Sigmoid colon (tissue), 7 donors: ENCODE data around the gene KLF7. TPM values are rescaled to one million over a fixed set of nuclear protein-coding genes. Genes with fewer than 3 reads are reported as not detected.

Experiments used
- DNase-seq: peaks from one replicate; pipeline ENCODE4 v3.0.0-alpha.2; 2019
- H3K27ac ChIP-seq, 4 donors: fragments of 200-600 bp; sonication (generic); one replicate each; pipeline ENCODE4 v1.5.1; 2016 to 2019; ENCODE audit warnings: mild to moderate bottlenecking in 1 of 4
- H3K27me3 ChIP-seq, 3 donors: fragments of 200-600 bp; sonication (generic); one replicate each; pipeline ENCODE4 v1.5.1; 2019; ENCODE audit warnings: mild to moderate bottlenecking in 1 of 3
- H3K36me3 ChIP-seq, 4 donors: fragments of 200-600 bp; sonication (generic); one replicate each; pipeline ENCODE4 v1.5.1; 2016 to 2019
- H3K4me1 ChIP-seq, 4 donors: fragments of 200-600 bp; sonication (generic); one replicate each; pipeline ENCODE4 v1.5.1; 2017 to 2019
- H3K4me3 ChIP-seq, 4 donors: fragments of 200-600 bp; sonication (generic); one replicate each; pipeline ENCODE4 v1.5.1; 2017 to 2019; ENCODE audit warnings: mild to moderate bottlenecking in 2 of 4, moderate library complexity in 1 of 4
- H3K9me3 ChIP-seq, 4 donors: fragments of 200-600 bp in 3 of 4; sonication (generic) in 3 of 4; one replicate each; pipeline versions ENCODE4 v1.5.1 to v1.6.1; 2013 to 2019
- EP300 ChIP-seq, 4 donors: sonication (generic); formaldehyde crosslinking; IDR thresholded peaks; one replicate each; pipeline ENCODE4 v1.6.1; 2017; ENCODE audit warnings: antibody characterized with exemption in 4 of 4
- POLR2A ChIP-seq, 2 donors: fragments of 450-650 bp; IDR thresholded peaks; one replicate each; pipeline ENCODE4 v1.6.1; 2016; ENCODE audit warnings: antibody characterized with exemption in 2 of 2, mild to moderate bottlenecking in 2 of 2, moderate library complexity in 2 of 2
- POLR2AphosphoS5 ChIP-seq, 4 donors: sonication (generic); formaldehyde crosslinking; IDR thresholded peaks; one replicate each; pipeline ENCODE4 v1.6.1; 2017; ENCODE audit warnings: antibody characterized with exemption in 4 of 4
- WGBS, 2 donors: extraction: QIAGEN DNeasy Blood & Tissue Kit; methylation state at CpG; one replicate each; pipeline ENCODE4 v1.1.7; 2013; 5-methylcytosine and 5-hydroxymethylcytosine counted together
- intact Hi-C: fragments of 100-400 bp; cut with DNase I; formaldehyde crosslinking; loops from one replicate; pipeline ENCODE4 v1.15.1; 2023
- polyA plus RNA-seq, 3 donors: library from polyadenylated mRNA; stranded (reverse); fragments of 200-250 nt; gene quantifications; one replicate each; pipeline ENCODE4 v1.2.3, GENCODE V29; 2013
- total RNA-seq, 4 donors: library from RNA; depleted of rRNA; stranded (reverse); fragments of >200 nt; gene quantifications; one replicate each; pipeline ENCODE4 v1.1.0, GENCODE V29; 2016
- TF ChIP-seq, protein P1 (sequence below), 4 experiments: fragments of 450-650 bp in 3 of 4; fragments of 200-600 bp in 1 of 4; IDR thresholded peaks; one replicate each; pipeline ENCODE4 v1.5.1; 2016 to 2019; ENCODE audit warnings: antibody characterized with exemption in 4 of 4, mild to moderate bottlenecking in 3 of 4, moderate library complexity in 2 of 4
- donor health status: healthy with polysubstance abuse.
- donor health status: Bipolar disorder and iron deficiency.
- donor health status: healthy.

Gene KLF7
- total and polyA plus RNA-seq, 7 donors, result 0.60 to 52.1 (median 21.2) TPM

DNA sequence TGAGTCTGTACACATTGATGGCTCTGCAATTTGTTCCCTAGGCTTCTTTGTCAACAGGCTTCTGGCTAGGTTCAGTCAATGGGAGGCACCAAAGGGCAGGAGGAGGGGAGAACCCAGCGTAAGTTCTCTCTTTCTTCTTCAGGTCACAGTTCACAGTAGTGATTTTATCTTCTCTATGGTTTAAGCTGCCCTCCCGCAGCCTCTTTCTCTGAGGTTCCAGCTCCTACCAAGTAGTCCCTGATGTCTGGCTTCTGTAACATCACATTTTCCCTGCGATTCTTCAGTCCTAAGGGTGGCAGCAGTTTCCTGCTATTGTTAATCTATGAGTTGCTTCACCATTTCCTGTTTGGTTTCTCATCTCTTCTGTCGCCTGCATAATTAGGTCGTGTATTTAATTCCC lies 119.0 kb downstream of the KLF7 start:
- no peak for DNase-seq
- TF ChIP-seq POLR2AphosphoS5 (IDR thresholded peaks at IDR 0.05), result no peak
- TF ChIP-seq POLR2A (IDR thresholded peaks at IDR 0.05), result no peak
- TF ChIP-seq, protein P1, sequence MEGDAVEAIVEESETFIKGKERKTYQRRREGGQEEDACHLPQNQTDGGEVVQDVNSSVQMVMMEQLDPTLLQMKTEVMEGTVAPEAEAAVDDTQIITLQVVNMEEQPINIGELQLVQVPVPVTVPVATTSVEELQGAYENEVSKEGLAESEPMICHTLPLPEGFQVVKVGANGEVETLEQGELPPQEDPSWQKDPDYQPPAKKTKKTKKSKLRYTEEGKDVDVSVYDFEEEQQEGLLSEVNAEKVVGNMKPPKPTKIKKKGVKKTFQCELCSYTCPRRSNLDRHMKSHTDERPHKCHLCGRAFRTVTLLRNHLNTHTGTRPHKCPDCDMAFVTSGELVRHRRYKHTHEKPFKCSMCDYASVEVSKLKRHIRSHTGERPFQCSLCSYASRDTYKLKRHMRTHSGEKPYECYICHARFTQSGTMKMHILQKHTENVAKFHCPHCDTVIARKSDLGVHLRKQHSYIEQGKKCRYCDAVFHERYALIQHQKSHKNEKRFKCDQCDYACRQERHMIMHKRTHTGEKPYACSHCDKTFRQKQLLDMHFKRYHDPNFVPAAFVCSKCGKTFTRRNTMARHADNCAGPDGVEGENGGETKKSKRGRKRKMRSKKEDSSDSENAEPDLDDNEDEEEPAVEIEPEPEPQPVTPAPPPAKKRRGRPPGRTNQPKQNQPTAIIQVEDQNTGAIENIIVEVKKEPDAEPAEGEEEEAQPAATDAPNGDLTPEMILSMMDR (IDR thresholded peaks at IDR 0.05), result no peak
- no peak for TF ChIP-seq EP300 (IDR thresholded peaks at IDR 0.05)
- Histone ChIP-seq H3K4me3 (no peak overlapping the region), H3K9me3 (no peaks in the 10 kb centered on the region), H3K4me1 (no peaks in the 10 kb centered on the region), H3K27ac (no peak overlapping the region), H3K36me3 (no peaks in the 10 kb centered on the region), H3K27me3 (no peaks in the 10 kb centered on the region)
- WGBS, 2 donors, result 36 to 53% methylated on average over 5 of the region's 5 CpGs
- intact Hi-C loops, result loop anchor here (5.0 kb wide), 1 partner anchor 431 kb away; no protein-coding TSS in a partner anchor

DNA sequence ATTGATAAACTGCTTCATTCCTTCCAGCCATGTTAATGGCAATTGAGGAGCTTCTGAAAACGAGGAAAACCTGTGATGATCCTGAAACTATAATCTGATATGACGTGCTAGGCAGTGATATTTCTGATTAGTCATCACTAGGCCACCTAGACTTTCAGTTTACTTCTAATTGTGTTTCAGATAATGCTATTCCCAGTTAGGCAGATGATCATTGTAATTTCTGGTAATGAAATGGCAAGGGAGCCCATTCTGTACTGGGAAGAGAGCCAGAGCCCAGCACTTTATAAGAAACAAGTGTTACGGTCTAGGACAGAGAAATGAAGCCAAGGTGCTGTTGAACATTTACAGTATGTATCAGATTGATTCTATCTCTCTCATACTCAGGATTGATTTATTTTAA lies 120.2 kb downstream of the KLF7 start:
- 44 to 82% methylated on average over 3 of the region's 3 CpGs for WGBS, 2 donors
- intact Hi-C loops, result loop anchor here (5.0 kb wide), 1 partner anchor 432 kb away; no protein-coding TSS in a partner anchor

DNA sequence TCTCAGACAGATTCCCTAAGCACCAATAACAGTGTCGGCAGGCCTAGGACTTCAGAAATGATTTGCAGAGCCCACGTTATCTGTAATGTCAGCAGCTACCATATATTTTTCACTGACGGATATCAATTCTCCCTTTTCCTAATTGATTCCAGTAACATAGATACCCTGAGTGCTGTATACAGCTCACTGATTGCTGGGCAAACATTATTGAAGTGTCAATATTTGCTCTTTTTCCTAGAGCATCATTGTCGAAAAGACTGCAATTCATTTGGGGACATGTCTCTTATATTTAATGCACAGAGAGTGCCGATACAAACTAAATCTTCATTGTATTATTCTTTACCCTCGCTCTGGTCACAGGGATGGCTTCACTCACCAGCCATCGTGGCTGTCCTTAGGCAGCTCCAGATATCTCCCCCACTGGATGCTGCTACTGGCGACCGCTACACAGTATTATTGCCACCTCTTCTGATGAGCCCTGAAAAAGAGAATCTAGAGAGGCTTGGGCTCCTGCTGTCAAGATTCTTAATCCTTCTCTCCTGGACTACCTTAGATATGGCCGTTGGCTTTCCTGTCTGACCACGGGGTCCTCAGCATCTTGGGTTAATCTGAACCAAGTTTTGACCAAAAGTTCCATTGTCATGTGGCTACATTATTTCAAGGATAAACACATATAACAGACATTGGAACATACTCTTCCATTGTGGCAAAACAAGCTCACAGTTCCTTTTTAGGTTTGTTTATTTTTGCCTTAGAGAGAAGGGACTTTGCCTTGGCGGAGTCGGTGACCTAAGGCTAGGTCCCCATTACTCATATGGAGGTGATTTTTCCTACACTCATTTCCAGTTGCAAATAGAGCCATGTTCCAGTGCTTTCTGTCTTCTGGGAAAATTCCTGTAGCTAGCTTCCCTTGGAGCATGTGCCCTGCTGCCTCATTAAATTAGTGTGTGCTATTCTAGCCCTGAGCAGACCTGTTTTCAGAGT lies 121.1 kb downstream of the KLF7 start:
- DNase-seq, result no peak
- Histone ChIP-seq H3K27ac (no peak overlapping the region), H3K9me3 (no peaks in the 10 kb centered on the region), H3K27me3 (no peaks in the 10 kb centered on the region), H3K4me3 (no peak overlapping the region), H3K36me3 (no peaks in the 10 kb centered on the region), H3K4me1 (no peaks in the 10 kb centered on the region)
- TF ChIP-seq, protein P1 (IDR thresholded peaks at IDR 0.05), result no peak
- TF ChIP-seq EP300 (IDR thresholded peaks at IDR 0.05) (no peak), POLR2AphosphoS5 (IDR thresholded peaks at IDR 0.05) (no peak), POLR2A (IDR thresholded peaks at IDR 0.05) (no peak)
- WGBS, 2 donors, result 61 to 85% methylated on average over 13 of the region's 13 CpGs
- intact Hi-C loops, result loop anchor here (5.0 kb wide), 1 partner anchor 433 kb away; no protein-coding TSS in a partner anchor

More for the DNA sequence above, 120.2 kb downstream of the KLF7 start:
- no peaks in the 10 kb centered on the region for H3K9me3 ChIP-seq
- H3K4me1 ChIP-seq, result no peaks in the 10 kb centered on the region
- H3K27me3 ChIP-seq, result no peaks in the 10 kb centered on the region
- no peak for DNase-seq
- no peaks in the 10 kb centered on the region for H3K36me3 ChIP-seq
- no peak overlapping the region for H3K4me3 ChIP-seq
- TF ChIP-seq POLR2A (IDR thresholded peaks at IDR 0.05) (no peak), POLR2AphosphoS5 (IDR thresholded peaks at IDR 0.05) (no peak), EP300 (IDR thresholded peaks at IDR 0.05) (no peak)
- TF ChIP-seq, protein P1 (IDR thresholded peaks at IDR 0.05), result no peak
- no peak overlapping the region for H3K27ac ChIP-seq

DNA sequence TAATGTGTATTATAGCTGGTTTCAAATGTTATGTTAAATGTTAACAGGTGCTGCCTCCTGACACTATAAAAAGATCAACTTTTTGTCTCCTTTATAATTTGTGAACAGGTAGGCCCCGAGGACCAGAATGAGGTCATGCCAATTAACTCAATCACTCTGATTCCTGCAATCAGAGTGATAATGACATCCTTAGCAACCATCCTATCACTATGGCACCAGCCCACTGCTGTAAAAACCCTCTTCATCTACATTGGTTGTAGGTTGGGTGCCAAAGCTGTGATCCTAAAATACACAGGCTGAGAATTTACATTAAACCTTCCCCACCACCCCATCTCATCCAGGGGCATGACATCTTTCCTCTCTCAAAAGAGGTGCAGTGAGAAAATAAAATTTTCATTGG lies 122.9 kb downstream of the KLF7 start:
- 27 to 48% methylated on average over 1 of the region's 1 CpG for WGBS, 2 donors
- DNase-seq, result no peak
- Histone ChIP-seq H3K27ac (no peak overlapping the region), H3K4me3 (no peak overlapping the region), H3K36me3 (no peaks in the 10 kb centered on the region), H3K27me3 (no peaks in the 10 kb centered on the region), H3K4me1 (no peaks in the 10 kb centered on the region), H3K9me3 (no peaks in the 10 kb centered on the region)
- intact Hi-C loops, result no loop called here
- TF ChIP-seq, protein P1 (IDR thresholded peaks at IDR 0.05), result no peak
- TF ChIP-seq EP300 (IDR thresholded peaks at IDR 0.05), result no peak
- TF ChIP-seq POLR2A (IDR thresholded peaks at IDR 0.05), result no peak
- TF ChIP-seq POLR2AphosphoS5 (IDR thresholded peaks at IDR 0.05), result no peak
